HTERT RPE-1 (cell line): Measurements from ENCODE around the gene ADAD2.

Source experiments
- in situ Hi-C: fragments of 300-500 bp; cut with MboI; formaldehyde crosslinking; loops from 4 replicates; pipeline ENCODE4 v1.14.3; 2020; ENCODE audit warnings: low sequenced_read_pairs

The ADAD2 gene

DNA sequence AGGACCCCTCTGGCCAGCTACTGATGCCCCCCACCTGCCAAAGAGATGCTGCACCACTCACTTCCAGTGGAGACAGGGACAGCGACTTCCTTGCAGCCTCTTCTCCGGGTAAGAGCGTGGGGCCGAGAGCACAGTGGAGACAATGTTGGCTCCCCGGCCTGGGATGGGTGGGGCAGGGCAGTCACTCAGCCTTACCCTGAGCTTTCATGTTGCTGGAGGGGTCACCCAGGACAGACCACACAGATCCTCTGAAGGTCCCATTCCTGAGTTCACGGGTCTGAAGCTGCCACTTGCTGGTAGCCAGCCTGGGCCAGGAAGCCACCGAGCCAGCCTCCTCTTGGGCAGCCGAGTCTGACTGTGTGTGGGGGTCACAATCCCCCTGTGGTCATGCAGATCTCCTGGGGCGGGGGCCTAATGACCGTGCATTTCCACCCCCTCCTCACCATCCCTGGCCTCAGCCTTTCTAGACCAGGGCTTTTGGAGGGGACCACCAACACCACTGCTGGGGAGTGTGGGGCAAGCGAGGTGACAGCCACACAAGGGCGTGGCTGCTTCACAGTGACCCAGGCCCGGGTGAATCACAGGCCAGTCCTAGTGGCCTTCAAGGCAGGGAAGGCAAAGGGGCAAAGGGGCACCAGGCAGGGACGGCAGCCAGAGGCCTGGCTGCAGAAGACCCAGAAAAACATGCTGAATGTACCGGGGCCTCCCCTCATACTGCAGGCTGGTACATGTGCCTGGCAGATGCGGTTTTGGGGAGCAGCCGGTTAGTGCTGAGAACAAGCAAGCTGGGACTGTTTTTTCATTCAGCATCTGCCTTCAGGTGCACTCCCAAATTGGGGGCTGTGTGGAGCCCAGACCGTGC lies 14.5 kb upstream of the ADAD2 start:
- in situ Hi-C loops = no loop called here

DNA sequence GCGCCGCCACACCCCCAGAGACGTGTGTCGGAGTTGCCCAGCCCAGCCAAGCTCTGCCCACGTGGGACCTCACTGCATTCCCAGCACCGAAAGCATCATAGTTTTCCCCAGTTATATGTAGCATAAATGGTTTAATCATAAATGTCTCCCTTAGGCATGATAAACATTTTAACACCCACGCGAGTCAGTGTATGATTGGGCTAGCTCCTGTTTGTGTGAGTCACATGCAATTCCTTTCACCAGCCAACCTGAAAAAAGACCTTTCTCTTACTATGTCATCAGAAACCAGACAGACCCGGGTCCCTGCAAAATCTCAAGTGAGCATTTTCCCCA lies 13.2 kb upstream of the ADAD2 start:
- in situ Hi-C loops = no loop called here

DNA sequence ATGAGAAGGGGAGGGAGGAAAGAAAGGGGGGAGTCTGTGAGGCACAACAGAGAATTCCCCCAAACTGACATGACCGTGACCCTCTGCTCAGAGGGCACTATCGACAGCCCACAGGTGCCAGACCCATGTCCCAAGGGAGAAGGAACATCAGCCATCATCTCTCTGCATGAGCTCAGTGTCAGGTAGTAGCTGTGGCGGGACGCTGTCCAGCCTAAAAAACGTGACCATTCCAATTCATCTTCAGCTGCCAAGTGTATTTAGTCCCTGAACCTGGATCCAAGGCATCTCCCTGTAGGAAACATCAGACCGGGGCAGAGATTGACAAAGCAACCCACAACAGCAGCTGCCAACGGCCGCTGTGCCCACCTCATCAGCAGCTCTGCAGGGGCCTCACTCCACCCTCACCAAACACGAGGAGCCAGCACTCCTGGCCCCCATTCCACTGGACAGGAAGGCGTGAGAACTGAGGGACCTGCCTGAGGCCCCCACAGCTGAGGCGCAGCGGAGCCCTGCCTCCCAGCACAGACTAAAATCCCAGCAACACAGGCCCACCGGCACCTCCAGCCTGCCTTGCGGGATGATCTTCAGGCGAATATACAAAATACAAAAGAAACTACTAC lies 12.7 kb upstream of the ADAD2 start:
- in situ Hi-C loops = no loop called here

DNA sequence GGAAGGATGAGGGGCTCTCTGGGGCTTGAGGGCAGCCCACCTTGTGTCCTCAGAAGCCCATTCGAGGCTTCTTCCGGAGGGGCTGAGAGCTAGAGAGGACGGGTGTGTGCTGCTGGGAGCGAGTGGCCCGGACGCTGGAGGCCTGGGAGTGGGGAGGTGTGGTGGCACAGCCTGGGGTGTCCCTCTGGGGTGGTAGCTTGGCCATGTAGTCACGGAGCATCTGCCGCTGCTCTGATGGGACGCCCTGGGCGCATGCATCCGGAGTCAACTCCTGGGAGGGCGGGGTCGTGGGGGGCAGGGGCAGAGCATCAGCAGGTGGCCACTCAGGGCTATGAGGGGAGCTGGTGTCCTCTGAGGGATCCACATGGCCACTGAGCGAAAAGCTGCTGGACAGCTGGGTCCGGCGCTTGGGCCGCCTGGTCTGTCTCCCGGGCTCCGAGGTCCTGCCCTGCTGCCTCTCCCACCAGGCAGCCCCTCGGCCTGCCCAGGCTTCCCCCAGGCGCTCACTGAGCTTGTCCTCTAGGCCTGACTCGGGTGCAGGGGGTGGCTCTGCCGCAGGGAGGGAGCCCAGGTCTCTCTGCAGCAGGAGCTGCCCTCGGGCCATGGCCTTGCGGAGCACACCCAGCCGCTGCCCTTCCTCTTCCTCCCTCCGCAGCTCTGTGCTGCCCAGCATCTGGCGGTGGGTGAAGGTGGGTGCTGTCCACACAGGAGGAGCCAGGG lies 11.9 kb upstream of the ADAD2 start:
- in situ Hi-C loops = no loop called here

DNA sequence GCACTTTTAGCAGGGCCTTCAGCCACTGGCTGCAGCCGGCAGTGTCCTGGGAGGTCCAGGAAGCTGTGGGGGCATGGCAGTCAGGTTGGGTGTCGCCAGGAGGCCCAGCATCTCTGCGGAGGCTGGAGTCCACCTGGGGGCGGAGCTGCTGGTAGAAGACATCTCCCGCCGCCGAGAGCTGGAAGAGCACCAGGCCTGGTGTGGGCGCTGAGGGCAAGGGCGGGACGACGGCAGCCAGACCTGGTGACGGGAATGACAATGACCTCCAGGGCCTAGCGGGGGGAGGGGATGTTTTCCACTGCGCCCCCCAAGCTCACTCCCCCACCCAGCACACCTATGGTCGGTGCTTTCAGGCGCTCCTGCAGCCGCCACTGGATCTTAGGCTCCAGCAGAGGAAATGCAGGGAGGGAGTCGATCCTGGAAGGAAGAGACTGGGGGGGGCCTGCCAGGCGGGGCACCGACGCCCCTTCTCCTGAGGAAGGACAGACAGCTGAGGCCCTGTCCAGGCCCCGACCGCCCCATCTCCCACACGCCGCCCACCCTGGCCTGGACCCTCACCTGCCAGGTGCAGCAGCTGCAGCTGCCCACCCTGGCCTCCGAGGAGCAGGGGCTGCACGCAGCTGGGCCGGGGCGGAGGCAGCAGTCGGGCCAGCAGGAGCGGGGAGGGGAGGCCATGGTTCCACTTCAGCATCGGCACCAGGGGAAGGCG lies 11.2 kb upstream of the ADAD2 start:
- in situ Hi-C loops = no loop called here

DNA sequence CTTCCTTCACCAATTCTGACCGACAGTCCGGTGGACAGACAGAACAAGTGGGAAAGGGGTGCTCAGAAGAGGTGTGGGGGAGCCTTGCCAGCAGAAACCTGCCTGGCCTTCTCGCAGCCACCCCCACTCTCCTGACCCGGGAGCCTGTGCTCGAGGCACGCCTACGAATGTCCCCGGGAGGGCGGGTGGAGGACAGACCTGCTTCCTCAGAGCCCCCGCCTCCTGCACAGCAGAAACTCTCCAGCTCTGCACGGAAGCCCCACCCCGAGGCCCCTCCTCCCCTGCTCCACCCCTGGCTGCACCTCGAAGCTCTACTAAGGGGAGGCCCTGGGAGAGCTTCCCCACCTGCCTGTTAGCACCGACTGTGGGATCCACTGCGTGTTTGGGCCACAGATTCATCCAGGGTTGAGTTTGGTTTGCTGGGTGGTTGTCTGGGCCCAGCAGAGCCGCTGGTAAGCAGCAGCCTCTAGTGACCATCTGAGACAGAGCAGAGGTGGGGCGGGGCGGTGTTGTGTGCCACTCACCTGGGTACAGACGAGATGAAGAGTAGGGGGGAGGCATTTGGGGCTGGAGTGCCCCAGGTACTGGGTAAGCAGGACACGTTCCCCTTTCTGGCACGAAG lies 10.3 kb upstream of the ADAD2 start:
- in situ Hi-C loops = no loop called here

DNA sequence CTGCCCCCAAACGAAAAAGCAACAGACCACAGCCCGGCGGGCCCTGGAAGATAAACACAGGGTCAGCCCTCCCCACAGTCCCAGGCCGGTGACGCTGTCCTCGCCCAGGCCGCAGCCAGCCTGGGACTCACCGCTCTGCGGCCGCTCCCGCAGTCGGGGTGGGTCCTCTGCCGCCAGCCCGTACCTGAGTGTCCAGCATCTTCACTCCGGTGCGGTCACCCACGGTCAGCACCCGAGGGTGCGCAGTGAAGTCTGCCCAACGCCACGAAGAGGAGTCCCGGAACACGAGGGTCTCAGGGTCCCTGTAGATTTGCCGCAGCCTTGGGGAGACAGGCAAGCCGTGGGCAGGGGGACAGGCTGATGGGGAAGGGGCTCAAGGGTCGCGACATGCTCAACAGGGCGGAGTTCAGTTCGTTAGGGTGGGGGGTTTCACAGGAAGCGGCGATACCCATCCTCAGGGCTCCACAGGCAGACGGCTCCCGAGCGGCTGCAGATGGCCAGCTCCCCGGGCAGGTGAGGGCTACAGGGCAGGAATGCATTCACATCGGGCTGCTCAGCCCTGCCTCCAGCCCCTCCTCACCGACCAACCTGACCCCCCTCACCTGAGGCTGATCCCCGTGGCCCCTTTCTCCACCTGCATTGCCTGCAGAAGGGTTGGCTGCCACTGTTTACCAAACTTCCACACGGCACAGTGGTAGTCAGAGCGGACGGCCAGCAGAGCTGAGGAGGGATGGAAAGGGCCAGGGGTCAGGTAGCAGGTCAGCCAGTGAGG lies 9.6 kb upstream of the ADAD2 start:
- in situ Hi-C loops = no loop called here

DNA sequence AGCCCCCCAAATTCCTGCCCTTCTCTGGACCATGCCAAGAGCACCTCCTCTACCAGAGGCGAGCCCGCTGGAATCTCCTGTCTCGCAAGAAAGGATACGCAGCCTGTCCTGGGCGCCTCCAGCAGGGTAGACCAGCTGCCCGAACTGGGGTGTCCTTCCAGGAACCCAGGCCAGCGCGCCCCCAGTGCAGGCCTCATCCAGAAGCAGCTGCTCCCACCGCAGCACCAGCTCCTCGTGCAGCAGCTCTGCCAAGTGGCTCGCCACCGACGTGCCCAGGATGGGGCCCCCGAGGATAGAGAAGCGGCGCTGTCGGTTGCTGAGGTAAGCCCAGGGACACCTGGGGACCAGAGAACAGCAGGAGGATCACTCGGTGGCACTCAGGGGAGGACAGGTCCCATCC lies 8.9 kb upstream of the ADAD2 start:
- in situ Hi-C loops = no loop called here

DNA sequence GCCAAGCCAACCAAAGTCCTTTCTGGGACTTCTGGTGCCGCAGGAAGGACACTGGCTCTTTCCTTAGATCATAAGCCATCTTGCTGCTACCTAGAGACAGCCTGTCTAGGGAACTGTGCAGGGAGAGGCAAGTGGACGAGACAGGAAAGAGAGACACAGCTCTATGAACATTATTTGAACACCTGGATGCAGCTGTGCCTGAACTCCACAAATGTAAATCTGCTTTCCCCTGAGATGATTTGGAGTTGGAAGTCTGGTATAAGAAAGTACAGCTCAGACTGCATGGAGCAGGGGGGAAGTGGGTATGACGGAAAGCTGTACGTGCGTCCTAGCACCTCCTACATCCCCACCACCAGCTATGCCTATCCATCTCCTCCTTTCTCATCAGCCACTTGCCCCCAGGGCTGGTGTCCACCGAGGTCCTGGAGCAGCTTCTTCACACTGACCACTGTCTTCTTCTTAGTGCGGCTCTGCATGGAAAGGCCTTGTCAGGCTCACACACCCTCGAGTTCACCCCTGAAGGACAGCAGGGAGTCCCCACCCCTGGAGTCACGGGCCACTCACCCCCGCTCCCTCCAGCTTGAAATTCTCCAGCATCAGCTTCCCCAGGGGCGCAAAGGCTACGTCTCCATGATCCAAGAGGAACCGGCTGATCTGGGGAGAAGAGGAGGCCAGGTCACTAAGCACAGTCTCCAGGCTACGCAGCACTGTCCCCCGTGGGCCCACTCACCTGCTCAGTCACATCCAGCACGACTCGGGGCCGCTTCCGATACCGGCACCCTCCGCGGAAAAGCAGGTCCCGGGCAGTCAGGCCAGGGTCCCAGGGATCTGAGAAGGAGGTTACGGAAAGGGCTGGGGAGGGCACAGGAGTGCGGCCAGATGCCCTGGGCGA lies 8.0 kb upstream of the ADAD2 start:
- in situ Hi-C loops = no loop called here

DNA sequence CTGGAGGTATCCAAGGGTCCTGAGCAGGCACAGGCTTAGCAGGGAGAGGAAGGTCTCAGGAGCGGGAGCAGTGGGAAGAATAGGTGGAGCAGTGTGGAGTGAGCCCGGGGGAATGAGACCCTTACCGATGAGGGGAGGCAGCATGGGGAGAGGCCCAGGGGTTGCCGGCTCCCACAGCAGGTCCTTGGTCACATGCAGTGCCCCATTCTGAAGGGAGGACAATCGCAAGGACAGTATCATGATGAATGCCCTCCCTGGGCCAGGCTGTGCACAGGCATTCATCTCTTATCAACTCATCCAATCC lies 7.4 kb upstream of the ADAD2 start:
- in situ Hi-C loops = no loop called here

DNA sequence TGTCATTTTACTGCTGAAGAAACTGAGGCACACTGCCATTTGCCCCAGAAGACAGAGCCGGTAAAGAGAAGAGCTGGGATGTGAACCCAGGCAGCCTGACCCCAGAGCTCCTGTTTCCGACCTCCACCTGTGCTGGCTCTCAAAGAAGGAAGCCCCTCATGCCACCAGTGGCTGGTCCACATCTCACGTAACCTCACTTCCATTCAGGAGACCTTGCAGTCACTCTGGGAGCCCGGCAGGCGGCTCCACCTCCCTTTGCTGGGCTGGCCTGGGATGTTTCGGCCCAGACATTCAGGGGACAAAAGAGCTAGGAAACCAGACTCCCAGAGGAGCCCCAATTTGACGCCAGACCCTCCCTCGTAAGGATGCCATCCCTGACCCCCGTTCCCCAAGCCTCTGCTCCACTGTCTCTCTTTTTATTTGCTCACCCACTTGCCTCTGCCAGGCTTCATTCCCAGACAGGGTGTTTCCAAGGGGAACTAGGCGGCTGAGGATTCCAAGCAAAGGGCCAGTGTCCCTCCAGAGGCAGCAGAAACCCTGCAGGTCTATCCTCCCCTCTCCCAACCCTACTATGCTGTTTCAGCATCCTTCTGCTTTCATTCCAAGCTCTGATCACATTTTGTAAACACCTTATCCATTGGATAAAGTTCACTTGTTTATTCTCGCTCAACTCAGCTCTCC lies 6.9 kb upstream of the ADAD2 start:
- in situ Hi-C loops = no loop called here

DNA sequence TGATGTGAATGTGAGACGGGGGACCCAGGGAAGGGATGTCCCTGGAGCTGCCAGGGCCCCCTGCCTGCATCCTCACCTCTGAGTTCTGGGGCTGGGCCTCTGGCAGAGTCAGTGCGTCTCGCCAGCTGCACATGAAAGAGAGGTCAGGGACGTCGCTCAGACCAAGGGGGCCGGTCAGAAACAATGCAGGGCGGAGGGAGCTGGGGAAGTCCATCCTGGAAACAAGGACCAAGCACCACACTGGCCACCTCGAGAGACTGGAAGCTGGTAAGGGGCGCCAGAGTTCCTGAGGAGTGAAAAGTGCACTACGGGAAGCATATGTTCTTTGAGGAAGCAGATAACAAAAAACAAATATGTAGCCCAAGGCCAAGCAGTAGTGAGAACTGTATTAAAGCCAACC lies 6.2 kb upstream of the ADAD2 start:
- in situ Hi-C loops = no loop called here

DNA sequence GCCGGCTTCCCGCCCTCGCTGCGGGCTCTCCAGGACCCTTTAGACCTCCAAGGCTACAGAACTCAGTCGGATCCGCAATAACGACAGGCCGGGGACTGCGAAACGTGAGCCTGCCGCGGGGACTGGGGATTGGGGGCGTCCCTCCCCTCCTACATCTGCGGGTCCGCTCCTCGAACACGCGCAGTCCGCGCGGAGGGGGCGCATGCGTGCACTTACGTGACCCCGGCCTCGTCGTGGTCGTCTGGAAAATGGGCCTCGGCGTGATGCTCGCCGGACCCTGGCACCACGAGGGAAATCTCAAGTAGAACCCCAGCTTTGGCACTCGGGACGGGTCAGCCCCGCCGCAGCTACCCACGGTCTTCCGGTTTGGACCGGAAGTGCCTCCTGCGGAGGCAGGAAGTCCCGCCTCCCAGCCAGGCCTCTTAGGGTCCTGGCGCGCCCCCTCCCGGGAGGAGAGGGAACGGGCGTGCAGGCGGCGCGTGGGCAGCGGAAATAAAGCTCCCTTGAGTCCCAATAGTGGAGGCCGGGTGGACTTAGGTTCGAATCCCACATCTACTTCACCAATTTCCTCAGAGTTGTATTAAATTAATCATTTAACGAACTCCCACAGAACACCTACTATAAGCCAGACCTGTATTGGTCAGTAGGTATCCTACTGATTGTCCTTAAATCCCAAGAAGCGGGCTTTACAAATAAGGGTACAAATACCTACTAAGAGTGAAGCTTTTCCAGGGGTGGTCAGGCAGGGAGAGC lies 4.1 kb upstream of the ADAD2 start, which contains the start of gene TAF1C:
Gene TAF1C, minus strand, starts transcription at position 373 of the 753 bp plus-strand sequence. CDS start 2,069 bp downstream, outside the sequence.
- in situ Hi-C loops = no loop called here

DNA sequence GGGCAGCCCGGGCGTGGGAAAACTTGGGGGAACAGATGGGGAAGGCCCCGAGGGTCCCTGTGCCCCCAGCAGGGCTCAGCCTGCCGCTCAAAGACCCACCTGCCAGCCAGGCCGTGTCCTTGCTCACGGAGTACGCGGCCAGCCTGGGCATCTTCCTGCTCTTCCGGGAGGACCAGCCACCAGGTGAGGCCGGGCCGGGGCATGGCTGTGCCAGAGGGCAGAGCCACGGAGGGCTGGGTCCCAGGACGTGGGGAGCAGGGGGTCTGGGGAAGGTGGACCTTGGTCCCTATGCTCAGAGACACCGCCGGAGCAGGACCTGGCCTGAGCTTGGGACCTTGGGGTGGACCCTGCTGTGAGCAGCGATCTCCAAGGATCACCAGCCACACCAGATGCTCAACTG lies 509 bp downstream of the ADAD2 start:
- in situ Hi-C loops = no loop called here

DNA sequence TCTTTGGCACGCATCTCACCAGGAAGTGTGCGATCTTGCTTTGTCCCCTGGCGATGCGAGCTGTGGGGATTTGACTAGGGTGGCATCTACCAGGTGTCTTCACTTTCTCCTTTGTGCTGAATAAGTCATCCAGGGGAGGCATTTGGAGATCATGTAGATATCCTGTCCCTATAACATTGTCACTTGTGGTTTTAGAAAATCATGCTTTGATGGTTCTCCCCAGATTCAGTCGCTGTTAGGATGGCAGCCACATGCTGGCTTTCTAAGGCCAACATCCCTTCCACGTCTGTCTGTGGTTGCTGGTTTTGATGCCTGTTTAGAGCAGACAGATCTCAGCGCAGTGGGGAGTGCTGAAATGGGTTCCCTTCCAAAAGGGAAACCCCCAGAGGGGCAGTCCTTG lies 2.5 kb downstream of the ADAD2 start:
- in situ Hi-C loops = no loop called here

DNA sequence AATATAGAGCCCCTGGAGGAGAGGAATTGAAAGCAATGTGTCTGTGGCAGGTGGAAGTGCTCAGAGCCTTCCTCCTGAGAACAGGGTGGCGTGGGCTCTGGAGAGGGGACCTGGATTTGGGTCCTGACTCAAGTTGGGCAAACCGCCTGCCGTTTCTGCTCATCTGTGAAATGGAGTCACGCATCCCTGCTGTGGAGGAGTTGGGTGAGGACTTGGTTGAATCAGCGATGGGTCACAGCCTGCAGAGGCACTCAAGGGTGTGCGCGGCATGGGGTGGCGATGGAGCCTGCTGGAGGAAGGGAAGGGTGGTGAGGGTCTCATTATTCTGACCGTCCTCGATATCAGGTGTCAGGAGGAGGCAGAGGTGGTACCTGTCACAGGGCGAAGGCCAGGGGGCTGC lies 3.1 kb downstream of the ADAD2 start:
- in situ Hi-C loops = no loop called here

DNA sequence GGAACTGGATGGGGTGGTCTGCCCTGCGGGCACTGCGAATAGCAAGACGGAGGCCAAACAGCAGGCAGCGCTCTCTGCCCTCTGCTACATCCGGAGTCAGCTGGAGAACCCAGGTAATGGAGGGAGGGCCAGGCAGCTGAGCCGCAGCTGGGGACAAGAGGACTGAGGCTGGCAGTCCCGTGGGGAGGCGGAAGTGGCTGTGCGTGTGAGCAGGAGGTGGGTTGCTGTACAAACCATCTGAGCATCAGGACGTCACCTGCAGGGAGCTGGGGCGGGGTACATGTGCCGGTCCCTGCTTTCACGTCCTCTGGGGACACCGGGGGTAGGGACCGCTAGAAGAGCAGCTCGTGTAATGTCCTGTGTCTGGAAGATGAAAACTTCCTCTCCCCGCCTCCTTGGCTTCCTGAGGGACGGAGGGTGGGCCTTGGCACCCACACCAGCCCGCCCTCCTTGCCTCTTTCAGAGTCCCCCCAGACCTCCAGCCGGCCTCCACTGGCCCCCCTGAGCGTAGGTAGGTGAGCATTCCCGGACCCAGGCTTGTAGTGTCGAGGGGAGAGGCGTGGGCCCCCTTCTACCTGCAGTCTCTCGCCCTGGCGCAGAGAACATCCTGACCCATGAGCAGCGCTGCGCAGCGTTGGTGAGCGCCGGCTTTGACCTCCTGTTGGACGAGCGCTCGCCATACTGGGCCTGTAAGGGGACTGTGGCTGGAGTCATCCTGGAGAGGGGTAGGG lies 3.7 kb downstream of the ADAD2 start:
- in situ Hi-C loops = no loop called here
